Measurements from ENCODE around the gene CABP4.
"Not testable (repeated sequence)": the region's sequence is repeated elsewhere in the genome, so short reads cannot be mapped to it uniquely, and the experiment has no call there.

CABP4 gene

GRCh38 chr11:67419325-67420049 lies 35.7 kb upstream of the CABP4 start:
- no peak for DNase-seq (ENCODE audit: low spot score)

- DNase-seq (ENCODE audit: low spot score), result no peak
These were observed 35.0 kb upstream of the CABP4 start for GRCh38 chr11:67420147-67420645.

- peak; percentile 99 for DNase-seq (ENCODE audit: low spot score)
These were observed 34.3 kb upstream of the CABP4 start for GRCh38 chr11:67420646-67421429.

GRCh38 chr11:67421430-67422031 lies 33.6 kb upstream of the CABP4 start:
- no peak for DNase-seq (ENCODE audit: low spot score)

GRCh38 chr11:67422891-67423290 lies 32.3 kb upstream of the CABP4 start:
- no peak for DNase-seq (ENCODE audit: low spot score)

GRCh38 chr11:67423466-67423865 lies 31.7 kb upstream of the CABP4 start:
- no peak for DNase-seq (ENCODE audit: low spot score)

GRCh38 chr11:67423891-67424613 lies 31.1 kb upstream of the CABP4 start:
- DNase-seq (ENCODE audit: low spot score), result no peak

- DNase-seq (ENCODE audit: low spot score), result not testable (repeated sequence)
These were observed 27.7 kb upstream of the CABP4 start for GRCh38 chr11:67427364-67427859.

GRCh38 chr11:67428052-67429001 lies 26.8 kb upstream of the CABP4 start, which contains the start of gene RPS6KB2:
Gene RPS6KB2 (plus strand): TSS chr11:67428494. CDS start chr11:67428546, 52 bp downstream.
- DNase-seq (ENCODE audit: low spot score), result peak; percentile 99

GRCh38 chr11:67429038-67429668 lies 26.0 kb upstream of the CABP4 start:
- DNase-seq (ENCODE audit: low spot score), result no peak

GRCh38 chr11:67429722-67430121 lies 25.4 kb upstream of the CABP4 start:
- DNase-seq (ENCODE audit: low spot score), result no peak

GRCh38 chr11:67431346-67432249 lies 23.6 kb upstream of the CABP4 start:
- no peak for DNase-seq (ENCODE audit: low spot score)

GRCh38 chr11:67432655-67433349 lies 22.4 kb upstream of the CABP4 start:
- DNase-seq (ENCODE audit: low spot score), result no peak

- DNase-seq (ENCODE audit: low spot score), result no peak
These were observed 21.4 kb upstream of the CABP4 start for GRCh38 chr11:67433536-67434394.

GRCh38 chr11:67434395-67434881 lies 20.7 kb upstream of the CABP4 start:
- no peak for DNase-seq (ENCODE audit: low spot score)

GRCh38 chr11:67435031-67435726 lies 20.0 kb upstream of the CABP4 start:
- no peak for DNase-seq (ENCODE audit: low spot score)

Measured in AG20443 (cell line).